ENCODE measurements around the gene RBM19.

Gene RBM19

GRCh38 chr12:113766879-113767878, 198.9 kb downstream of the RBM19 start:
- peak; percentile 94 for DNase-seq

Data from fibroblast of skin of right biceps (primary cell).